Measurements from ENCODE around the gene CEP162.

Gene CEP162

GRCh38 chr6:84227434-84228197 is at the start of gene CEP162:
Gene CEP162, minus strand, starts transcription at chr6:84227643. Its CDS starts 1,250 bp downstream, at chr6:84226393.
- H3K27ac ChIP-seq, result peak within 1 kb of the TSS; percentile 58
- TF ChIP-seq CTCF (conservative IDR thresholded peaks at IDR 0.05) (peak; percentile 79), ZFX (IDR thresholded peaks at IDR 0.05) (peak; percentile 65; the same call in 1 of the 2 replicates)

- no peak for TF ChIP-seq CTCF (conservative IDR thresholded peaks at IDR 0.05)
- no peak for TF ChIP-seq ZFX (IDR thresholded peaks at IDR 0.05)
Measured at GRCh38 chr6:84274856-84275255, 47.4 kb upstream of the CEP162 start.

GRCh38 chr6:84273048-84273809 is 45.8 kb upstream of the CEP162 start:
- TF ChIP-seq ZFX (IDR thresholded peaks at IDR 0.05), result no peak
- no peak for TF ChIP-seq CTCF (conservative IDR thresholded peaks at IDR 0.05)
- H3K27ac ChIP-seq, result no peak overlapping the region

More at GRCh38 chr6:84274856-84275255, 47.4 kb upstream of the CEP162 start:
- no peak overlapping the region for H3K27ac ChIP-seq

- TF ChIP-seq CTCF (conservative IDR thresholded peaks at IDR 0.05), result no peak
- TF ChIP-seq ZFX (IDR thresholded peaks at IDR 0.05), result no peak
Measured at GRCh38 chr6:84272298-84272697, 44.9 kb upstream of the CEP162 start.

GRCh38 chr6:84271061-84271716 is 43.7 kb upstream of the CEP162 start:
- no peak overlapping the region for H3K27ac ChIP-seq
- TF ChIP-seq CTCF (conservative IDR thresholded peaks at IDR 0.05) (no peak), ZFX (IDR thresholded peaks at IDR 0.05) (no peak)

More at GRCh38 chr6:84272298-84272697, 44.9 kb upstream of the CEP162 start:
- no peak overlapping the region for H3K27ac ChIP-seq

GRCh38 chr6:84269947-84270733 is 42.7 kb upstream of the CEP162 start:
- H3K27ac ChIP-seq, result no peak overlapping the region
- no peak for TF ChIP-seq CTCF (conservative IDR thresholded peaks at IDR 0.05)
- no peak for TF ChIP-seq ZFX (IDR thresholded peaks at IDR 0.05)

Measured in C4-2B (cell line).